GM12878 (cell line): ENCODE measurements around the gene PHETA2. TPM values are rescaled to one million over a fixed set of nuclear protein-coding genes. Genes with fewer than 3 reads are reported as not detected.

ENCODE experiments used
- ATAC-seq: fragments of 200-7000 bp; cut with Tn5 transposase; 3 replicates; pipeline ENCODE4 v1.9.1; 2020; ENCODE audit warnings: mild to moderate bottlenecking, moderate library complexity
- BruUV-seq: library from RNA; stranded (reverse); fragments of 400-500 nt; replicated peaks from 2 replicates; lab custom pipeline; 2021; lab: Mats Ljungman, UMichigan
- CTCF ChIA-PET: fragments of 300-600 bp; sonication (Branson Sonifier 250); formaldehyde crosslinking; extraction: SDS; loops from one replicate; lab custom pipeline; 2021; ENCODE audit warnings: inconsistent platforms; lab: Yijun Ruan, JAX
- POLR2A ChIA-PET: fragments of 350-600 bp; formaldehyde crosslinking; extraction: SDS; loops from one replicate; lab custom pipeline; 2021; ENCODE audit warnings: inconsistent platforms; lab: Charles Lee
- RAD21 ChIA-PET: fragments of 300-600 bp; sonication (Branson Sonifier 250); formaldehyde crosslinking; loops from one replicate; lab custom pipeline; 2023; ENCODE audit warnings: antibody characterized with exemption; ENCODE audit not compliant: unreplicated experiment; lab: Charles Lee
- SMC1A ChIA-PET: fragments of 300-600 bp; sonication (Branson Sonifier 250); formaldehyde crosslinking; loops from one replicate; lab custom pipeline; 2023; ENCODE audit not compliant: unreplicated experiment, uncharacterized antibody; lab: Charles Lee
- DNase-seq: peaks from one replicate; pipeline ENCODE4 v3.0.0-alpha.2; 2011; ENCODE audit warnings: low read depth, low spot score
- FAIRE-seq: peaks from 3 replicates; lab custom pipeline; 2011; peaks lifted over from hg19 to GRCh38; lab: Jason Lieb, UNC
- H2AFZ ChIP-seq: 2 replicates; pipeline ENCODE4 v1.6.0; 2011; ENCODE audit warnings: low read depth, low read length, control low read depth; ENCODE audit not compliant: control insufficient read depth
- H3K27ac ChIP-seq: 2 replicates; pipeline ENCODE4 v1.5.1; 2011; ENCODE audit warnings: control low read depth; ENCODE audit not compliant: control insufficient read depth, insufficient read depth
- H3K27me3 ChIP-seq, 2 experiments: replicated peaks in 1 of 2; 2 replicates each; pipeline versions ENCODE4 v1.6.0 to v1.6.1; 2011; ENCODE audit warnings: low read length in 1 of 2; ENCODE audit not compliant: control insufficient read depth in 2 of 2, insufficient read depth in 2 of 2
- H3K36me3 ChIP-seq, 2 experiments: 2 replicates each; pipeline ENCODE4 v1.5.1; 2011; ENCODE audit warnings: low read length in 1 of 2; ENCODE audit not compliant: control insufficient read depth in 2 of 2, insufficient read depth in 2 of 2
- H3K4me1 ChIP-seq: 2 replicates; pipeline ENCODE4 v1.6.1; 2011; ENCODE audit warnings: mild to moderate bottlenecking, low read length, moderate library complexity, mixed read lengths; ENCODE audit not compliant: control insufficient read depth, insufficient read depth
- H3K4me2 ChIP-seq: 2 replicates; pipeline ENCODE4 v1.6.0; 2011; ENCODE audit warnings: control low read depth; ENCODE audit not compliant: control insufficient read depth, insufficient read depth
- H3K4me3 ChIP-seq: fragments of 200-600 bp; sonication (generic); 2 replicates; pipeline ENCODE4 v1.5.1; 2016
- H3K79me2 ChIP-seq: 2 replicates; pipeline ENCODE4 v1.6.0; 2011; ENCODE audit warnings: low read length; ENCODE audit not compliant: control insufficient read depth, insufficient read depth
- H3K9ac ChIP-seq: 2 replicates; pipeline ENCODE4 v1.8.0; 2011; ENCODE audit warnings: low read length, control low read depth, mixed read lengths; ENCODE audit not compliant: control insufficient read depth, insufficient read depth
- H3K9me3 ChIP-seq: replicated peaks from 3 replicates; pipeline ENCODE4 v1.5.1; 2011; ENCODE audit warnings: mild to moderate bottlenecking, low read length; ENCODE audit not compliant: control insufficient read depth, insufficient read depth
- H4K20me1 ChIP-seq: 2 replicates; pipeline ENCODE4 v1.6.0; 2011; ENCODE audit not compliant: control insufficient read depth, insufficient read depth
- FOXK2 ChIP-seq: fragments of 450-650 bp; IDR thresholded peaks from 2 replicates; pipeline ENCODE4 v1.6.1; 2017; ENCODE audit warnings: mild to moderate bottlenecking, moderate library complexity
- FOXM1 ChIP-seq: IDR thresholded peaks from 2 replicates; pipeline ENCODE4 v1.6.1; 2012; ENCODE audit warnings: low read depth, mild to moderate bottlenecking, inconsistent platforms, low read length, moderate library complexity
- HCFC1 ChIP-seq: fragments of 150-350 bp; IDR thresholded peaks from 2 replicates; pipeline ENCODE4 v1.6.1; 2014; ENCODE audit warnings: low read length
- HDGF ChIP-seq: fragments of 450-650 bp; IDR thresholded peaks from 2 replicates; pipeline ENCODE4 v1.6.1; 2016; ENCODE audit warnings: antibody characterized with exemption
- IRF4 ChIP-seq: IDR thresholded peaks from 2 replicates; pipeline ENCODE4 v1.6.1; 2011; ENCODE audit warnings: low read depth, low read length
- LARP7 ChIP-seq: fragments of 450-650 bp; IDR thresholded peaks from 2 replicates; pipeline ENCODE4 v1.6.1; 2017; ENCODE audit warnings: mild to moderate bottlenecking
- MYC ChIP-seq: IDR thresholded peaks from 2 replicates; pipeline ENCODE4 v1.6.1; 2011; ENCODE audit warnings: mild to moderate bottlenecking, low read length, moderate library complexity, inconsistent platforms; ENCODE audit not compliant: insufficient read depth, insufficient replicate concordance, insufficient read length, severe bottlenecking
- NFYA ChIP-seq: IDR thresholded peaks from 2 replicates; pipeline ENCODE4 v1.6.1; 2011; ENCODE audit warnings: low read depth, mild to moderate bottlenecking, low read length, improper control_type of control experiment, borderline replicate concordance
- NR2C1 ChIP-seq: fragments of 450-650 bp; IDR thresholded peaks from 2 replicates; pipeline ENCODE4 v1.6.1; 2017; ENCODE audit warnings: antibody characterized with exemption, mild to moderate bottlenecking, moderate library complexity
- NR2F1 ChIP-seq: fragments of 450-650 bp; conservative IDR thresholded peaks from 2 replicates; pipeline ENCODE4 v1.6.1; 2017; ENCODE audit warnings: mild to moderate bottlenecking
- RBBP5 ChIP-seq: fragments of 200-600 bp; sonication (generic); conservative IDR thresholded peaks from 2 replicates; pipeline ENCODE4 v1.6.1; 2016
- SREBF1 ChIP-seq: IDR thresholded peaks from 2 replicates; pipeline ENCODE4 v1.6.1; 2012; ENCODE audit warnings: mild to moderate bottlenecking, low read length
- STAT3 ChIP-seq: IDR thresholded peaks from 2 replicates; pipeline ENCODE4 v1.6.1; 2011; ENCODE audit warnings: low read depth, low read length, improper control_type of control experiment
- YY1 ChIP-seq: IDR thresholded peaks from 2 replicates; pipeline ENCODE4 v1.6.1; 2011; ENCODE audit warnings: low read depth, mild to moderate bottlenecking, low read length
- ZNF592 ChIP-seq: fragments of 450-650 bp; IDR thresholded peaks from 2 replicates; pipeline ENCODE4 v1.6.1; 2017; ENCODE audit warnings: mild to moderate bottlenecking, moderate library complexity
- WGBS: methylation state at CpG from one replicate; pipeline ENCODE4 v1.1.6; 2016; ENCODE audit warnings: low lambda C conversion rate; ENCODE audit not compliant: insufficient replicate concordance, insufficient coverage; ENCODE audit errors: missing lambda C conversion rate; 5-methylcytosine and 5-hydroxymethylcytosine counted together
- in situ Hi-C: fragments of 300-500 bp; cut with MboI; formaldehyde crosslinking; loops from 9 replicates; pipeline ENCODE4 v1.14.3; 2018; ENCODE audit warnings: mixed read lengths
- intact Hi-C: fragments of 100-400 bp; cut with micrococcal nuclease; formaldehyde crosslinking; loops from one replicate; pipeline ENCODE4 v1.14.2; 2022; ENCODE audit not compliant: unreplicated experiment
- polyA plus RNA-seq, 11 experiments: library from polyadenylated mRNA; depleted of rRNA in 4 of 11; unstranded in 6 of 11; stranded (reverse) in 5 of 11; fragments of >200 nt; fragmentation: Nextera tagmentation in 4 of 11; fragmentation: Illumina TruSeq in 1 of 11; extraction: Ambion mirVana in 4 of 11; extraction: Trizol in 1 of 11; gene quantifications; 1 replicate in 1 of 11; 2 replicates in 10 of 11; pipeline versions ENCODE4 v1.2.1 to v1.2.3, GENCODE V29; 2011 to 2016; ENCODE audit warnings: inconsistent platforms in 2 of 11, missing spikeins in 2 of 11, low read depth in 1 of 11
- total RNA-seq, 4 experiments: library from RNA; depleted of rRNA in 3 of 4; stranded (reverse); fragments of >200 nt in 3 of 4; fragmentation: Illumina TruSeq in 1 of 4; extraction: Trizol in 1 of 4; gene quantifications; 2 replicates each; pipeline versions ENCODE4 v1.2.1 to v1.2.3, GENCODE V29; 2013 to 2021
- TF ChIP-seq, protein P1 (sequence below): IDR thresholded peaks from 2 replicates; pipeline ENCODE4 v1.6.1; 2011; ENCODE audit warnings: low read depth, mild to moderate bottlenecking, low read length, moderate library complexity, borderline replicate concordance; ENCODE audit errors: extremely low read depth
- TF ChIP-seq, protein P2 (sequence below): fragments of 450-650 bp; IDR thresholded peaks from 2 replicates; pipeline ENCODE4 v1.6.1; 2017; ENCODE audit warnings: borderline replicate concordance
- TF ChIP-seq, protein P3 (sequence below): fragments of 450-650 bp; IDR thresholded peaks from 2 replicates; pipeline ENCODE4 v1.6.1; 2014; ENCODE audit warnings: mild to moderate bottlenecking

PHETA2 gene
- total and polyA plus RNA-seq, 10 of the 15 experiments (the other 5 are each of a cell fraction or from before 2014, with no cell fraction given), result 0.03 to 3.2 (median 1.7) TPM

- TF ChIP-seq FOXK2, result no peak
- no peak for TF ChIP-seq ZNF592
- TF ChIP-seq NR2F1, result no peak
- no peak for TF ChIP-seq NR2C1
- TF ChIP-seq, protein P1, sequence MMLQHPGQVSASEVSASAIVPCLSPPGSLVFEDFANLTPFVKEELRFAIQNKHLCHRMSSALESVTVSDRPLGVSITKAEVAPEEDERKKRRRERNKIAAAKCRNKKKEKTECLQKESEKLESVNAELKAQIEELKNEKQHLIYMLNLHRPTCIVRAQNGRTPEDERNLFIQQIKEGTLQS, result no peak
- no peak for TF ChIP-seq NFYA
Observed at GRCh38 chr22:42061041-42061440, 13.0 kb upstream of the PHETA2 start (continued).

DNA sequence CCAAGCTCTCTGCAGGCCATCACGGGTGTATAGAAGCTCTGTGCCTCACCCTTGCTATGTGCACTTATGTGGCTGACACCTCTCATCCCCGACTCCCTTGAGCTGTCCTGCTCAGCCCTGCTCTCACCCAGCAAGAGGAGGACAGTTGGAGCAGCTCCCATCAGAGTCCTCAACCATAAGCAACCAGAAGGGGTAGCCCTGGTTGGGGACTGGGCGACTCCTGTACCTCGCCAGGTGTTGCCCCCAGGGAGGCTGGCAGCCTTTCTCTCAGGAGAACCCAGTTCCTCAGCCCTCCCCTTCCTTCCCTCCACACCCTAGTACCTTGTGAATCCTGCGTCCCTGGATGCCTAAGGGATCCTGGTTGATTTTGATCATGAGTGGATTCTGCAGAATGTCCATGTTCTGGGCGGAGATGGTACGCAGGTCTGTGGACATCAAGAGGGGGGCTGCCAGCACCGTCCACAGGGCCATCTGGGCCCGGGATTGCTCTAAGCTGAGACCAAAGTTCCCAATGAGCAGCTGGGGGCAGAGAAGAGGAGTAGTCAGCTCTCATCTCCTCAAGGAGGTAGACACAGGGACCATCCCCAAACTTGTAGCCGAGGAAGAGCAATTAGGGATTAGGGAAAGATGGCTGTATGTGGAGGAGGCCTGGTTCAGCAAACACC is 11.4 kb upstream of the PHETA2 start:
- RAD21 ChIA-PET, result no interaction called here
- Histone ChIP-seq H3K27me3 (no peaks in the 10 kb centered on the region), H3K4me3 (no peak overlapping the region), H3K79me2 (no peaks in the 10 kb centered on the region), H3K9ac (no peak overlapping the region), H3K4me1 (no peaks in the 10 kb centered on the region), H3K4me2 (no peak overlapping the region), H3K27ac (no peak overlapping the region), H3K9me3 (peaks cover 7% of the 10 kb centered on the region; the same call in 1 of the 3 replicates), H4K20me1 (no peaks in the 10 kb centered on the region), H3K36me3 (peaks cover 14 to 28% of the 10 kb centered on the region in 2 experiments), H2AFZ (no peak overlapping the region)
- BruUV-seq, result no TSS peak
- no peak for ATAC-seq
- in situ Hi-C loops (no loop called here), intact Hi-C loops (no loop called here)
- SMC1A ChIA-PET, result interaction anchor here (1.0 kb wide), 1 partner anchor 21 kb away, joined by 3 read pairs; no protein-coding TSS in a partner anchor
- POLR2A ChIA-PET, result interaction anchor here (0.6 to 0.8 kb wide), 2 partner anchors 18 to 379 kb away, joined by 3 read pairs; no protein-coding TSS in a partner anchor
- CTCF ChIA-PET, result no interaction called here
- no peak for FAIRE-seq
- no peak for DNase-seq
- 96% methylated on average over 10 of the region's 10 CpGs for WGBS
- TF ChIP-seq SREBF1 (no peak), HCFC1 (no peak), NR2C1 (no peak), STAT3 (no peak), YY1 (no peak), IRF4 (no peak), MYC (no peak), HDGF (no peak), LARP7 (no peak), RBBP5 (no peak), FOXM1 (no peak)
- TF ChIP-seq, protein P2, sequence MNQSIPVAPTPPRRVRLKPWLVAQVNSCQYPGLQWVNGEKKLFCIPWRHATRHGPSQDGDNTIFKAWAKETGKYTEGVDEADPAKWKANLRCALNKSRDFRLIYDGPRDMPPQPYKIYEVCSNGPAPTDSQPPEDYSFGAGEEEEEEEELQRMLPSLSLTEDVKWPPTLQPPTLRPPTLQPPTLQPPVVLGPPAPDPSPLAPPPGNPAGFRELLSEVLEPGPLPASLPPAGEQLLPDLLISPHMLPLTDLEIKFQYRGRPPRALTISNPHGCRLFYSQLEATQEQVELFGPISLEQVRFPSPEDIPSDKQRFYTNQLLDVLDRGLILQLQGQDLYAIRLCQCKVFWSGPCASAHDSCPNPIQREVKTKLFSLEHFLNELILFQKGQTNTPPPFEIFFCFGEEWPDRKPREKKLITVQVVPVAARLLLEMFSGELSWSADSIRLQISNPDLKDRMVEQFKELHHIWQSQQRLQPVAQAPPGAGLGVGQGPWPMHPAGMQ, result no peak
- TF ChIP-seq, protein P3, sequence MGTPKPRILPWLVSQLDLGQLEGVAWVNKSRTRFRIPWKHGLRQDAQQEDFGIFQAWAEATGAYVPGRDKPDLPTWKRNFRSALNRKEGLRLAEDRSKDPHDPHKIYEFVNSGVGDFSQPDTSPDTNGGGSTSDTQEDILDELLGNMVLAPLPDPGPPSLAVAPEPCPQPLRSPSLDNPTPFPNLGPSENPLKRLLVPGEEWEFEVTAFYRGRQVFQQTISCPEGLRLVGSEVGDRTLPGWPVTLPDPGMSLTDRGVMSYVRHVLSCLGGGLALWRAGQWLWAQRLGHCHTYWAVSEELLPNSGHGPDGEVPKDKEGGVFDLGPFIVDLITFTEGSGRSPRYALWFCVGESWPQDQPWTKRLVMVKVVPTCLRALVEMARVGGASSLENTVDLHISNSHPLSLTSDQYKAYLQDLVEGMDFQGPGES, result no peak
